ENCODE results near the gene RSPH6A. TPM values are rescaled to one million over a fixed set of nuclear protein-coding genes. Genes with fewer than 3 reads are reported as not detected.
A peak's percentile ranks its signal among the peaks of the same experiment; 100 is the strongest.

Gene RSPH6A
- polyA plus RNA-seq (ENCODE audit: insufficient read length in 3 of 3) = not detected

DNA sequence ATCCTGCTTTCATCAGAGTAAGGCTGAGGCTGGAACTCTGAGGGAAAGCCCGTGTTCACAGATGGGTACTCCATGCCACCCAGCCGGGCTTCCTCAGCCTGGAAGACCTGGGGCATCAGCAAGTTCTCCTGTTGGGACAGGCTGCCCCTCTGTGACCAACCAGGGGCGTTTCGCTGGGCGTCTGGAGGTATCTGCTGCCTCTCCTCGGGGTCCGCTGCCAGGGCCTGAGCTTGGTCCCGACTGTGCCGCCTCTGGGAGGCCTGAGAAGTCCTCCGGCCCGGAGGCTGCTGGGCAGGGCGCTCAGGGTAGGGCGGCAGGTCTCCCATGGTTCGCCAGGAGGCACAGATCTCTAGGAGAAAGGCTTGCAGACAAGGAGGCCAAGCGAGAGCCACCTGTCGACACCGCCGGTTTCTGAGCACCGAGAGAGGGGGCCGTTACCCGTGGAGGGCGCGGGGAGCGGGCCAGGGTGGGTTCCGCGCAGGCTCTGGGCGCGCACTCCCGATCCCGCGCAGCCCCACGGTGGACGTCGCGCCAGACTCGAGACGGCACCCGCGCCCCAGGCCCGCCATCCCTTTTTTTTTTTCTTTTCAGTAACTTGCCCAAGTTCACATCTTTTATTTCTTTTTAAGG lies at the start of gene RSPH6A:
Gene RSPH6A (minus strand): TSS at position 458 of the 630 bp plus-strand sequence. CDS start 132 bp downstream, at position 326.
- no peak for DNase-seq (ENCODE audit: low read depth in 3 of 3, low spot score in 2 of 3)

DNA sequence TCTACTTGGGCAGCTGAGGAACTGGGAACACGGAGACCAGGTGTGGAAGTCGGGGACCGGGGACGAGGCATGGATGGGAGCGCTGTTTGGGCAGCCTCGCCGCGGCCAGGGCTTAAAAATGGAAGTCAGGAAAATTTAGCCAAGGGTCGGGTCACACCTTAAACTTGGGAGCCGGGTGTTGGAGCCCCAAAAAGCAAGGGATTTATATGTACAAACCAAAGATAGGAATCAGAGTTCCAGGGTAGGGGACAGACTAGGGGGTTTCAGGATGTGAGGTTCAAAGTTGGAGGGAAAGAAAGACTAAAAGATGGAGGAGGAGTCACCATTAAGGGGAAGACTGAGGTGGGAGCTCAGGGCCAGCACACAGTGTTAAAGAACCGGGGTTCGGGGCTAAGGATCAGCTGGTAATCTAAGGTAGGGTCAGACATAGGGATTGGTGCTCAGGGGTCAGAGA lies 49.5 kb upstream of the RSPH6A start:
- no peak for DNase-seq (ENCODE audit: low read depth in 3 of 3, low spot score in 2 of 3)

DNA sequence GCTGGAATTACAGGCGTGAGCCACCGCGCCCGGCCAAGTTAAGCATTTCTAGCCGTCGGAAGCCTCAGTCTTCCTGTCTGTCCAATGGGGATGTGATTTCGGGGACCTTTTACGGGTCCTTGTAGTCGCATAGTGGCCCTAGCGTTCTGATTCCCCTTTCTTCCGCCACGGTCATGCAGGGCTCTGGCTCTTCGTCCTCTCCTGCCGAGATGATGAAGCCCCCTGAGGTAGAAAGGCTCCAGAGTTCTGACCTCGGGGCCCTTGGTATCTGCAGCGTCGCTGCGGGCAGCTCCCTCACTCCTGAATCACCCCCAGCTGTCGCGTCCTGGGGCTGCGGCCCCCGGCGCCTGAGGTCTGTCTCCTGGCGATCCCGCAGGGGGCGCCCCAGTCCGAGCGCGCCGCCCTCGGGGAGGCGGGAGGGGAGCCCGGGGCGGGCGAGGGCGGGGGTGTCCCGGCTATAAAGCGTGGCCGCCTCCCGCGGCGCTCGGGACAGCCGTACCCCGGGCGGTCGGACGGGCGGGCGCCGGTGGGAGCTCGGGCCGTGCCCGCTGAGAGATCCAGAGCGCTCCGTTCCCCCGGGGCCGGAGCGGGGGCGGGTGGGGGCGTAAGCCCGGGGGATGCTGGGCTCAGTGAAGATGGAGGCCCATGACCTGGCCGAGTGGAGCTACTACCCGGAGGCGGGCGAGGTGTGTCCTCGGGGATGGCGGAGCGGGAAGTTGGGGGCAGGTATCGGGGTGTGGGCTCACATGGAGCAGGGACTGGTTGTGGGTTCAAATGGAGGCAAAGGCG lies 48.9 kb upstream of the RSPH6A start, which contains the start of gene FOXA3:
Gene FOXA3 (plus strand): TSS at position 487 of the 789 bp plus-strand sequence. CDS start 131 bp downstream, at position 618.
- DNase-seq (ENCODE audit: low read depth in 3 of 3, low spot score in 2 of 3) = no peak

DNA sequence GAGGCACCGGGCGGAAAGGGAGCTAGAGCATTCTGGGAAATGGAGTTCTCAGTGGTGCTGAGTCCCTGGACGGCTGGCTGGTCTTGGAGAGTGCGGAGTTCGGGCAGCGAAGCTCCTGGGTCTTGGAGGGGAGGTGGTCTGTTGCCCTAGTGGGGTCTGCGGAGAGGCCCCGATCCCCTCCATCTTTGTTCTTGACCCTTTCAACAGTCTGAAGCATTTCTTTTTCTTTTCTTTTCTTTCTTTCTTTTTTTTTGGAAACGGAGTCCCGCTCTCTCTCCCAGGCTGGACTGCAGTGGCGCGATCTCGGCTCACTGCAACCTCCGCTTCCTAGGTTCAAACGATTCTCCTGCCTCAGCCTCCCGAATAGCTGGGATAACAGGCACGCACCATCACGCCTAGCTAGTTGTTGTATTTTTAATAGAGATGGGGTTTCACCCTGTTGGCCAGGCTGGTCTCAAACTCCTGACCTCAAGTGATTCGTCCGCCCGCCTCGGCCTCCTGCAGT lies 48.3 kb upstream of the RSPH6A start:
- no peak for DNase-seq (ENCODE audit: low read depth in 3 of 3, low spot score in 2 of 3)

DNA sequence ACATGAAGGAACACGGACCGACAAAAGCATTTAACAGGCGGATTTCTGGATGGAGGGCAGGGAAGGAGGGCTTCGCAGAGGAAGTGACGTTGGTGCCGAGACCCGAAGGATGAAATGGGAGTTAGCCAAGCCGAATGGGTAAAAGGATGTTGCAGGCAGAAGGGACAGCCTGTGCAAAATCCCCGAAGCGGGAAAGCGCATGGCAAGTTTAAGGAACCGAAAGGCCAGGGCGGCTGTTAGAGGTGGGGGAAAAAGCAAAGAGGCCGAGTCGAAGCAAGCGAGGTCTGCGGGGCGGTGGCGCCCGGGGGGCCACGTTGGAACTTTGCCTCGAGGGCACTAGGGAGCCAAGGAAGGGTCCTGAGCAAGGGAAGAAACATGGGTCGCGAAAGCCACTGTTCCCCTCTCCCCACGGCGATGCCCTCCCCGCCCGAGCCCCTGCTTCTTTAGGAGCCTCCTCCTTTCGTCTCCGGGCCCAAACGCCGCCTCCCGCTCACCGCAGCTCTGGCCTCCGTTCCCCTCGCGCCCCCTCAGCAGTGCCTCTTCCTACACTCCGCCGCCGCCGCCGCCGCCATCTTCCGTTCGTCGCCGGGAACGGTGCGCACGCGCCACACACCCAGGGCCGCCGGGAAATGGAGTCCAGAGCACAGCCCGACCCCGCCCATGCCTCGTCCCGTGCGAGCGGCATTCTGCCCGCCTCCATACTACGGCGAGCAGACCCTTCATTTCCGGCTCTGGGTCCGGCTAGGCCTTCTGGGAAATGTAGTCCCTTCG lies 47.6 kb upstream of the RSPH6A start, which contains the start of gene SYMPK:
Gene SYMPK (minus strand): TSS at position 584 of the 771 bp plus-strand sequence. CDS start 8,652 bp downstream, outside the sequence.
- DNase-seq (ENCODE audit: low read depth in 3 of 3, low spot score in 2 of 3) = peak; percentile 95 to 98 (median 96)

DNA sequence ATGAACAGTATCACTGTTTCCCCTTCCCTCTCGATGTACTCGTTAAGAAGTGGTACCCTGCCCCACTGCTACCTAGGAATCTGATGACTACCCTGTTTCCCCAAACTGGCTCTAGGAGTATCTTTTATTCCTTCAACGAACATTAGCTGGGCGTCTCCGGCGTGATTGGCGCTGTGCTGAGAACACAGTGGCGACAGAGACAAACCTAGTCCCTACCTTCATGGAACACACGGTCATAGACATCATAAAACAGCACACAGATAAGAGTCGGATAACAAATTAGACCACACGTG lies 47.1 kb upstream of the RSPH6A start:
- no peak for DNase-seq (ENCODE audit: low read depth in 3 of 3, low spot score in 2 of 3)

DNA sequence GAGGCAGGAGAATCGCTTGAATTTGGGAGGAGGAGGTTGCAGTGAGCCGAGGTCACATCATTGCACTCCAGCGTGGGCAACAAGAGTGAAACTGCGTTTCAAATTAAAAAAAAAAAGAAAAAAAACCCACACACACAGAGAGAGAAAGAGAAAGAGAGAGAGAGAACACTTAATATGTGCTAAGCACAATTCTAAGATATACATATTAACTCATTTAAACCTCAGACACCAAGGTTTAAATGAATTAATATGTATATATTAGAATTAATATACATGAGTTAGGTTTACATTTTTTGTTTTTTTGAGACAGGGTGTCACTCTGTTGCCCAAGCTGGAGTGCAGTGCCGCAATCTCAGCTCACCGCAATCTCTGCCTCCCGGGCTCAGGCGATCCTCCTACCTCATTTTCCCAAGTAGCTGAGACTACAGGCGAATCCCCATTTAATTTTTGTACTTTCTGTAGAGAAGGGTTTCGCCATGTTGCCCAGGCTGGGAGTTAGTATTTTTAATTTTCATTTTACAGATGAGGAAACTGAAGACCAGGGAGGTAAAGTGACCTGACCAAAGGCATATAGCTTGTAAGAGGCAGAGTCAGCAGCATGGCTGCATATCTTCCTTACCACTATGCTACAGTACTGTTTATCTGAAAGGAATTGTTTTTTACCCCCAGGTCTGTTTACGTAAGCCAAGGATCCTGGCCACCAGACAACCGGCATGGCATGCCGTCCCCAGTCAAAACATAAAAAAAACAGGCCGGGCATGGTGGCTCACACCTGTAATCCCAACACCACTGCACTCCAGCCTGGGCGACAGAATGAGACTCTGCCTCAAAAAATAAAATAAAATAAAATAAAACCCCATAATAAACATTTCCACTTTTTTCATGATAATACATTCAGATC lies 45.5 kb upstream of the RSPH6A start:
- DNase-seq (ENCODE audit: low read depth in 3 of 3, low spot score in 2 of 3) = no peak

DNA sequence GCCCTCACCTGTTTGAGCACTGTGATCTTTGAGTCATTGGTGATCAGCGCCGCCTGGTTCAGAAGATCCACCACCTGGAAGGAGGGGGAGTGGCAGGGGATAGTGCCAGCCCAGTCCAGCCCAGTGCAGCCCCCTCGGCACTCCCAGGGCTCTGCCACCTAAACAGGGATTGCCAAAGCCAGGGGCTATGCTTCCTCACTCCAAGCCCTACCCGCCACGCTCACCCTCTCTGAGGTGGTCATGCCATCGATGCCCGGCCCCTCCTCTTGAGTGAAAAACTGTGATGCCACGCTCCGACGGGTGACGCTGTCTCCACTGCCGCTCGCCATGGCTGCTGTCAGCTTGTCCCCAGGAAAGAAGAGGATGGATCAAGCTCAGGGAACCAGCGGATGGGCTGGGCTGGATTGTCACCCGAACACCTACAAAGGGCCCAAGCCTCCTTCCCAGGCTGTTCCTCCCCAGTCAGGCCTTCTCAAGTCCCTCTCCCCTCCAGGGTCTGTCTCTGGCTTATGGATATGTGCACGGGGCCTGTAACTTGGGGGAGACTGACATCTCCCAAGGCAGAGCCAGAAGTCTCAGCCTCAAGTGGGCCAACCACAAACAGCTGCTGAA lies 39.2 kb upstream of the RSPH6A start:
- no peak for DNase-seq (ENCODE audit: low read depth in 3 of 3, low spot score in 2 of 3)

DNA sequence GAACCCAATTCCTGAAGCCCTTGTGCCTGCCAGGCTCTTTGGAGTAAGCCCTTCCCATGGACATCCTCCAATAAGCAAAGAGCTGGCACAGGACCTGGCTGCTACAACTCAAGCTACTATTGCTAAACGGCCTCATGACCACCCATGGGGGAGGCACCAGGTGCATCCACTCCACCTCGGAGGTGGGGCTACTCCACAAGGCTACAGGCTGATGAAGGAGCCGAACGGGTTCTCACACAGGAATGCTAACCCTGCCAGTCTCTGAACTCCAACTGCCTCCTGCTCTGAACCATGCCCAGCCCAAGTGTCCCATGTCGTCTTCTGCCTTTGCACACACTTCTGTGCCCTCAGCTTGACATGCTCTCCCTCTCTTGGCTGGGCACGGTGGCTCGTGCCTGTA lies 37.9 kb upstream of the RSPH6A start:
- DNase-seq (ENCODE audit: low read depth in 3 of 3, low spot score in 2 of 3) = no peak

DNA sequence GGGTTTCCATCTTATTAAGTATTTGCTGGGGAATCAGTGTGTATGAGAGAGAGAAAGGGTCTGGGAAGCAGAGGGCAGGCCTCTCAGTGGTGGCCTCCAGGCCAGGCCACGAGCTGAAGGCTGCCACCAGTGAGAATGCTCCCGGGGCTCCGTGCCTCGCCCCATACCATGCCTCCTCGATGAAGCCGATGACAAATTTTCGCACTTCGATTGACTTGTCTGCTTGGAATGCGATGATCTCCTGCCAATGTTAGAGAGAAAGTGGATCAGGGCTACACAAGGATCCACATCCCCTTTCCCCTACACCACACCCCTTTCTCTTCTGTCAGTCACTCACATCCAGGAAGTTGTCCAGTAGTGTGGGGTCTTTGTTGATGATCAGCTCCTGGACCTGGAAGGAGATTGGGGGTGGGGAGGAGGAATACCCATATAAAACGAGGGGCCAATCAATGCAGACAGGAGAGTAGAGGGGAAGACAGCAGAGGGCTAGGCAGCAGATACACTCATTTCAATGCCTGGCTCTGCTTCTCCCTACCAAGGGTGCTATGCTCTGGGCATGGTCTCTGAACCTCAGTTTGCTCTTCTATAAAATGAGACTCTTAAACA lies 37.1 kb upstream of the RSPH6A start:
- no peak for DNase-seq (ENCODE audit: low read depth in 3 of 3, low spot score in 2 of 3)

DNA sequence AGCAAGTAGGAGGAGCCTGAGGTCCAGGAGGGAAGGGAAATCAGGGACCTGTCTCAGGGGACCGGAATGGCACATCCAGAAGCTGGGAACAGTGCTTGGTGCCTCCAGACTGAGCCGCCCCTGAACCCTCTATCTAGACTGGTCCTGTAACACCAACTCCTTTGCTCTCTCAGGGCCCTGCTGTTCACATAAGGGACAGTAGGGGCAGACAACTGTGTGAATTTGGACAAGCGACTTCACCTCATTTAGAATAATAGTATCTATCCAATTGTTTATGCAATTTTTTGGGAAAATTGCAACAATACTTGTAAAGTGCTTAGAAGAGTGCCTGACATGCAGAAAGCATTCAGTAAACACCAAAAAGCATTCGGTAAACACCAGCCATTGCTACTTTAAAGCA lies 33.8 kb upstream of the RSPH6A start:
- DNase-seq (ENCODE audit: low read depth in 3 of 3, low spot score in 2 of 3) = no peak

DNA sequence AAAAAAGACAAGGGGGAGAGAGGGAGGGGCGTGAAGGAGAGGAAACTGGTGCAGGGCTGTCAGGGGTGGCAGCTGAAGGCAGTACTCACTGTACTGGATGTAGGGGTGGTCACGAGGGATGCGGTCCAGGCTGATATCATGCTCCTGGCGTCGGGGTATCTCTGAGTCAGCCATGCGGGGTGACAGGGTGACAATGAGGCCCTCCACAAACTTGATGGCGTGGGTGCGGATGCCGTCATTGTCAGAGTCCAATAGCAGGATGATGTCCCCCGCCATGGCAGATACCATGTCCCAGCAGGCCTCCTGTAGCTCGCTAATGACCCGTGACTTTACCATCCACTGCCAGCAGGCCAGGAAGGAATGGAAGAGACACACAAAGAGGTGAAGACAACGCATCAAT lies 32.6 kb upstream of the RSPH6A start:
- DNase-seq (ENCODE audit: low read depth in 3 of 3, low spot score in 2 of 3) = no peak

DNA sequence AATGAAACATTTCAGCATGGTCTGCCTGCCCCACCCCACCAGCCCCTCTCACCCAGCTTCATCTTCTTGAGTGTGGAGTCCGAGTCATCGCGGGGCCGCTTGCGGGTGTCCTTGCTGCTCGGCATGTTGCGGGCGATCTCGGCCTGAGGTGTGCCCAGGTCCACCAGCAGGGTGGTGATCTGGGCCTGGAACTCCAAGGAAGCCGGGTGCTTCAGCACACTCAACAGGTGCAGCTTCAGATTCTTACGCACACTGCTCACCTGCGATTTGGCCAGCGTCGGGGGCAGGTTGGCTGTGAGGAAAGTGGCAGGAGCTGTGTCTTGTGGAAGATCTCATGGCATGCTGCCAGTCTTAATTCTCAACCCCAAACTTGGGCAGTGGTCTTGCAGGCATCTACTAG lies 27.1 kb upstream of the RSPH6A start:
- no peak for DNase-seq (ENCODE audit: low read depth in 3 of 3, low spot score in 2 of 3)

DNA sequence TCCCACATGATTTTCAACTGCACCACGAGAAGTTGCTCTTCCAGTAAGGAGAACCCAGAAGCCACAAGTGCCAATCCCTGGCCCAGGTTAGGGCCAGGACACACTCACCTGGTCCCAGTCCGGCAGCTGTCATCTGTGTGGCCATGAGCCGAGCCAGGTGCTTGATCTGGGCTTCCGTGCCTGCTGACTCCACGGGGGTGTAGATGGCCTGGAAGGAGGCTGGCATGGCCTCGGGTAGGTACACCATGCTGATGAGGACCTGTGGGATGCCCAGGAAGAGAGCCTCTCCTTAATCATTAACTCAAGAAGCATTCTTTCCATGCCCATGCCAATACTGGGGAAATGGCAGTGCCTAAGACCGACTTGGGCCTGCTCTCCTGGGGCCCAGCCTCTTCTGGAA lies 19.9 kb upstream of the RSPH6A start:
- no peak for DNase-seq (ENCODE audit: low read depth in 3 of 3, low spot score in 2 of 3)

DNA sequence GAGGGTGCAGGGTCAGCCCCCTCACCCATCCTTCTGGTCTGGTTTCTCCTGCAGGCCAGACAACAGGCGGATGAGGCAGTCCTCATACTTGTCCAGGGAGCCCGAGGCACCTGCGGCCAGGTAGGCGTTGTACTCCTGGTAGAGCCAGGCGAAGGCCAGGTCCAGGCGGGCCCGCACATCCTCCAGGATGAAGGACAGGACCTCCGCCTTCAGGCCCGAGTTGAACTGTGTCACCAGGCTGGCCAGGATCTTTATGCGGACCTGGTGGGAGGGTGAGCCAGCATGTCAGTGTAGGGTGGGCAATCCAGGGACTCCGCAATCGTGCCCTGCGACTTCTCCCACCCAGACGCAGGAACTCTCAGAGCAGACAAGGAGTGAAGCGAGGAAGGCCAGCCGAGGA lies 13.8 kb upstream of the RSPH6A start:
- no peak for DNase-seq (ENCODE audit: low read depth in 3 of 3, low spot score in 2 of 3)

DNA sequence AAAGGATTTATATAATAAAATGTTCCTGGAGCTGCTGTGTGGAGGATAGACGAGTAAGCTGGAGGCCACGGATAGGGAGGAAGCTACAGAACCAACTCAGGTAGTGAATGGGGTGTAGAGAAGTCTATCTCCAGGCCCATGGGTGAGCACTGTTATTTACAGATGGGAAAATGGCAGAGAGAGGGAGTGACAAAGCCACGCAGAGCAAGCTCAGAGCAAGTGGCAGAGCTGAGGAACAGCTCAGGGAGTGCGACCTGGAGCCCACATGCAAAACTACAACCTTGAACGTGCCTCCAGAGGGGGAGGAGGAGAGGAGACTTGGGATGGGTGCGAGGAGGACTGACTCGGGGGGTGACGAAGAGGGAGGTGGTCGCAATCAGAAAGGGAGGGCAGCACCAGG lies 13.4 kb upstream of the RSPH6A start:
- no peak for DNase-seq (ENCODE audit: low read depth in 3 of 3, low spot score in 2 of 3)

DNA sequence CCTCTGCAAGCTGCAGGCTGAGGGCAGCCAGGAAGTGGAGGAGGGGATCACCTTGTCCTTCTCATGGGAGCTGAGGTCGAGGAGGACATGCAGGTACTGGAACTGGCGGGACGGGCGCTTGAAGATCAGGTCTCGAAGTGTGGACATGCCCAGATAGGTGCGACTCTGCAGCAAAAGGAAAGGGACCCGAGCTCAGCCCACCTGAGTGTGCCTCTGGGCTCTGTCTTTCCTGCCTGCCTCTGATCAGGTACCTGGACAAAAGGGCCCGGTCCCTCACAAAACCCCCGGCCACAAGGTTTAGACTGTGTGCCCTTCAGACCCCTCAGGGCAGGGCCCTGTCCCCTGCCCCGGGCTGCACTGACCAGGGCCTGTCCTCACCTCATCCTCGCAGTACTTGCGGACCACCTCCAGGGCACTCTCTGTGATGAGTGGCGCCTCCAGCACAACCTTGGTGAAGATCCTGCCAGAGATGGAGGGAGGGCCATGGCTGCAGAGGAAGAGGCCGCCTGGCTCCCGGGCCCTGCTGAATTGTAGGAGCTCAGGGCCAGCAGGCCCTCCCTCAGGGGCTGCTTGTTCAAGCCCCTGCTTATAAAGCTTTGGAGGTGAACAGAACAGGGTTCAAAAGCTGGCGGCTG lies 12.5 kb upstream of the RSPH6A start:
- DNase-seq (ENCODE audit: low read depth in 3 of 3, low spot score in 2 of 3) = no peak

DNA sequence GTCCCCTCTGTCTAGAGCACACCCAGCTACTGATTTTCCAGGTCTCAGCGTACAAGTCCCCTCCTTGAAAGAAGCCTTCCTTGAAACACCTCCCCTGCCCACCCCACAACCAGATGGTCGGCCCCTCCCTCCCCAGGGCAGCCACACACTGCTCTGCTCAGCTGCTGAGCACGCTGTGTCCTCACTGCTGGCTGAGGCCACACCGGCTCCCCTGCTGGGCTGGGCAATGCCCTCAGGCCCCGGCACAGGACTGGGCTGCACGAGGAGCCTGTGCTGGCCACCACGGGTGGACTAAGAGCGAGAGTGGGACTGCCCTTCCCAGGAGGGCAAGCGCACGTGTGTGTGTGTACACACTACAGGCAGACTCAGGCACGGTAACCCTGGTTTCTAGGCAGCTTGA lies 11.8 kb upstream of the RSPH6A start:
- DNase-seq (ENCODE audit: low read depth in 3 of 3, low spot score in 2 of 3) = no peak
